ENCODE results near the gene PTGFRN. TPM values are rescaled to one million over a fixed set of nuclear protein-coding genes. Genes with fewer than 3 reads are reported as not detected.
"Not testable (repeated sequence)": the region's sequence is repeated elsewhere in the genome, so short reads cannot be mapped to it uniquely, and the experiment has no call there.

PTGFRN gene
- total RNA-seq, 5 donors from 2014 or later (not counting 1 experiment from before 2014, with no cell fraction given): 0.53 to 0.79 (median 0.63) TPM

DNA sequence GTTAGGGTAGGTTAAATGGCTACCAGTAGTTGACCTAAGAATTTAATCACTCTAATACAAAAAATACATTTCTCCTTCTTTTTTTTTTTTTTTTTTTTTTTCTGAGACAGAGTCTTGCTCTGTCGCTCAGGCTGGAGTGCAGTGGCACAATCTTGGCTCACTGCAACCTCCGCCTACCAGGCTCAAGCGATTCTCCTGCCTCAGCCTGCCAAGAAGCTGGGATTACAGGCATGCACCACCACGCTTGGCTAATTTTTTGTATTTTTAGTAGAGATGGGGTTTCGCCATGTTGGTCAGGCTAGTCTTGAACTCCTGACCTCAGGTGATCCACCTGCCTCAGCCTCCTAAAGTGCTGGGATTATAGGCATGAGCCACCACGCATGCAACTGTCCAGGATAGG, 33.8 kb upstream of the PTGFRN start:
- H3K27ac ChIP-seq (ENCODE audit: low read length); DNase-seq; CTCF ChIA-PET; POLR2A ChIA-PET; ATAC-seq (replicated peaks in 1 of 4); H3K4me3 ChIP-seq (ENCODE audit: control insufficient read depth in 1 of 2, extremely low read depth in 1 of 2, low read length in 1 of 2); H3K27me3 Mint-ChIP-seq; H3K9me3 Mint-ChIP-seq; H3K27ac Mint-ChIP-seq; H3K36me3 Mint-ChIP-seq; H3K27me3 ChIP-seq (replicated peaks in 1 of 2; ENCODE audit: control insufficient read depth in 2 of 2, extremely low read depth in 1 of 2, insufficient read depth in 2 of 2, low read length in 1 of 2); H3K9me3 ChIP-seq; H3K36me3 ChIP-seq (ENCODE audit: control insufficient read depth in 2 of 2, extremely low read depth in 1 of 2, insufficient read depth in 1 of 2, low read length in 1 of 2): not testable (repeated sequence)
- peaks cover 33 to 34% of the 10 kb centered on the region in 2 experiments for H3K4me1 ChIP-seq (ENCODE audit: control insufficient read depth in 1 of 2, extremely low read depth in 1 of 2, insufficient read depth in 2 of 2, low read length in 2 of 2)
- WGBS (ENCODE audit: insufficient coverage): no CpG with 5 or more reads among the region's 6 CpGs
- peaks cover 17 to 23% (median 22%) of the 10 kb centered on the region in 3 donors for H3K4me1 Mint-ChIP-seq
- peak overlapping the region in 1 of 3 donors; percentile 20 for H3K4me3 Mint-ChIP-seq

DNA sequence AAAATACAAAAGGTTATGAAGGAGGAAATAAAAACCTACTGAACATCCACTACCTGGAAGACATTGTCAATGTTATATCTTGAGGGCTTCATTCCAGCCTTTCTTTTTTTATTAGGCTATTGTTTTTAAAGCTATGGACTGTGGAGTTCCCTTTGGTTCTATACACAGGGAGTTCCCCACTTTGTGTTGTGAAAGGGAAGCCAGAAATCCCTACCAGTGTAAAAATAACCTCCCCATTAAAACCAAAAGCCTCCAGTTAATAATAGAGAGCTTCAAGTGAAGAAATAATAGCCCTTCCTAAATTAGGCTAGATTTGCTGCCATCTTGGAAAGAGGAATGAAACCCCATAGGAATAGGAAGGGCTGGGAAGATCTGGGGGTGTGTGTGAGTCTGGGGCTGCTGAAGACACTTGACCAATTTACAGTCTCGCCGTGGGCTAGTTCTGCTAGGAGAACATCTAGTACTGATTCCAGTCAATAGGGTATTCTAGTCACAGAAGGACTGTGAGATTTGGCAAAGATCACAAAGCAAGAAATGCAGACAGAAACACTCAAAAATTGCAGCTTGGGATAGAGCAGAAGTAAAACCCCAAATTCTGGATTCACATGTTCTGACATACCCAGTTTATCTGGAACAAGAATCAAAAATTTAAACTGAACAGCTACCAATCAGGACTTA, 32.4 kb upstream of the PTGFRN start:
- ChIA-PET POLR2A (interaction anchor here (0.6 to 1.3 kb wide), 6 partner anchors 71 to 177 kb away, joined by 3 to 10 read pairs (median 4); partner anchors contain the start of gene CD2 (in 1 of the 2)), CTCF (interaction anchor here (0.5 to 2.6 kb wide), 18 partner anchors 21 to 484 kb away, joined by 3 to 28 read pairs (median 4); partner anchors contain the start of gene TTF2 (in 1 of the 2))
- ATAC-seq (replicated peaks in 1 of 4) (no peak), DNase-seq (peak in 1 of 35 experiments; percentile 16)
- H3K27ac ChIP-seq (ENCODE audit: low read length): peak overlapping the region; percentile 73
- no CpG with 5 or more reads among the region's 2 CpGs for WGBS (ENCODE audit: insufficient coverage)
- peaks cover 33 to 34% of the 10 kb centered on the region in 2 experiments for H3K4me1 ChIP-seq (ENCODE audit: control insufficient read depth in 1 of 2, extremely low read depth in 1 of 2, insufficient read depth in 2 of 2, low read length in 2 of 2)
- Mint-ChIP-seq H3K9me3 (no peaks in the 10 kb centered on the region), H3K4me1 (peaks cover 17 to 27% (median 22%) of the 10 kb centered on the region in 3 donors), H3K27me3 (no peaks in the 10 kb centered on the region), H3K27ac (no peak overlapping the region), H3K36me3 (no peaks in the 10 kb centered on the region), H3K4me3 (no peak overlapping the region)
- H3K27me3 ChIP-seq (replicated peaks in 1 of 2; ENCODE audit: control insufficient read depth in 2 of 2, extremely low read depth in 1 of 2, insufficient read depth in 2 of 2, low read length in 1 of 2): peaks cover 0 to 5% of the 10 kb centered on the region in 2 experiments
- no peak overlapping the region for H3K4me3 ChIP-seq (ENCODE audit: control insufficient read depth in 1 of 2, extremely low read depth in 1 of 2, low read length in 1 of 2)
- no peaks in the 10 kb centered on the region for H3K9me3 ChIP-seq
- H3K36me3 ChIP-seq (ENCODE audit: control insufficient read depth in 2 of 2, extremely low read depth in 1 of 2, insufficient read depth in 1 of 2, low read length in 1 of 2): no peaks in the 10 kb centered on the region

DNA sequence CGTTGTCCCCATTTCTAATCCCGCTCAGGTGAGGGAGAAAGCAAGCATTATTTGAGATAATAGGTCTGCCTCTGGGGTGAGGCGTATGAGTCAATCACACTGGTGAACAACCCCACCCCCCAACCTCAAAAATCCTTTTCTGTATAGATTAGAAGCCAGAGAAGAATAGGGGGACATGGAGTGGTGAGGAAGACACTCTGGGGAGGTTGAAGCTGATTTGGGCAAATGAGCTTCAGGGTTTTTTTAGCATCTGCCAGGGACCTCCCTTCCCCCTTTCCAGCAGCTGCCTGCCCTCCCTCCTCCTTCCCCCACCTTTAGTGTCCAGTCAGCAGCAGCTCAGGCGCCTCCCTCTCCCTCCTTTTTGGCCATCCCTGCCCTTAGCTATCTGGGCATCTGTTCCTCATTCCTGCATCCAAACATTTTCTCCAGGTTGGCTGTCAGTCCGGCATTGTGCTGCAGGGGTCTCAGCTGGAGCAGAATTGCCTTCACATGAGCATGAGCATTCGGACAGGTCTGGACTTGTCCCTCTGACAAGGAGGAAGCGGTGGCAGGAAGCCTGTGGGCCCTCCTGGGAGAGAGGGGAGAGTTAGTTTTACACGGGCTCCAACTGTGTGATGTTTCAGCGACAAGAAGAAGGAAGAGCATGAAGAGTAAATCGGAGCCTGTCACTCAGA, 30.8 kb upstream of the PTGFRN start:
- peaks cover 13 to 21% (median 17%) of the 10 kb centered on the region in 3 donors for H3K4me1 Mint-ChIP-seq
- H3K9me3 Mint-ChIP-seq: no peaks in the 10 kb centered on the region
- Histone ChIP-seq H3K4me3 (ENCODE audit: control insufficient read depth in 1 of 2, extremely low read depth in 1 of 2, low read length in 1 of 2) (peak overlapping the region; percentile 32 to 72), H3K9me3 (no peaks in the 10 kb centered on the region), H3K36me3 (ENCODE audit: control insufficient read depth in 2 of 2, extremely low read depth in 1 of 2, insufficient read depth in 1 of 2, low read length in 1 of 2) (no peaks in the 10 kb centered on the region), H3K4me1 (ENCODE audit: control insufficient read depth in 1 of 2, extremely low read depth in 1 of 2, insufficient read depth in 2 of 2, low read length in 2 of 2) (peaks cover 32% of the 10 kb centered on the region in 2 experiments), H3K27ac (ENCODE audit: low read length) (peak overlapping the region; percentile 73), H3K27me3 (replicated peaks in 1 of 2; ENCODE audit: control insufficient read depth in 2 of 2, extremely low read depth in 1 of 2, insufficient read depth in 2 of 2, low read length in 1 of 2) (peaks cover 0 to 8% of the 10 kb centered on the region in 2 experiments)
- no peak overlapping the region for H3K4me3 Mint-ChIP-seq
- H3K27ac Mint-ChIP-seq: no peak overlapping the region
- POLR2A ChIA-PET: no interaction called here
- DNase-seq (peak in 2 of 35 experiments; percentile 3 to 15), ATAC-seq (replicated peaks in 1 of 4) (peak in 1 of 4 experiments; percentile 18)
- no peaks in the 10 kb centered on the region for H3K27me3 Mint-ChIP-seq
- H3K36me3 Mint-ChIP-seq: no peaks in the 10 kb centered on the region
- 60% methylated on average over 7 of the region's 10 CpGs for WGBS (ENCODE audit: insufficient coverage)
- CTCF ChIA-PET: interaction anchor here in 1 of 2 donors (1.5 to 2.6 kb wide), 2 partner anchors 109 to 141 kb away, joined by 6 to 28 read pairs; no protein-coding TSS in a partner anchor

DNA sequence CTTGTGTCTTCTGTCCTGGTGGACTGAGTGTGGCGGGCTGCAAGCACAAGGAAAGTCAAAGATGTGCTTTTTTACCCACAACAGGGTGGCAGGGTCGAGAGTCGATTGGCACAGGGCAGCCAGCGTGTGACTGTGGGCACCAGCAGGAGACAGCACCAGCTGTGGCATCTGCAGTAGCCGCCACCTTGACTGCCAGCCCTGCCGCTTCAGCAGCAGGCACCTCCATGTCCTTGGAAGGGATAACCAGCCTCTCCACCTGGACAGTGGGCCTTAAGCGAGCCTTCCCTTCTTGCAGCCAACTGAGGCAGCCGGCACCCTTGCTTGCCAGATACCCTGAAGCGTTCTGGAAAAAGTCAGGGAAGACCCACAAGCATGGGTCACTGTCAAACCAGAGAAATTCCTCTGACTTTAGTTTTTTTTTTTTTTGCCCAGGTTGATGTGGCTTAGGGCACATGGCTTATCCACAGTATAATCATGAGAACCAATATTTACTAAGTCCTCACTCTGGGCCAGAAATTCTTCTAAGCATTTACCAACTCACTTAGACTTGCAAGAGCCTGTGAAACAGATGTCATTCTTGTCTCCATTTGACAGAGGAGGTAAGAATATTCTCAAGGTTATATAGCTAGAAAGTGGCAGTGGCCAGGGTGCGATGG, 30.1 kb upstream of the PTGFRN start:
- DNase-seq: no peak
- Histone ChIP-seq H3K4me3 (ENCODE audit: control insufficient read depth in 1 of 2, extremely low read depth in 1 of 2, low read length in 1 of 2) (no peak overlapping the region), H3K36me3 (ENCODE audit: control insufficient read depth in 2 of 2, extremely low read depth in 1 of 2, insufficient read depth in 1 of 2, low read length in 1 of 2) (no peaks in the 10 kb centered on the region), H3K4me1 (ENCODE audit: control insufficient read depth in 1 of 2, extremely low read depth in 1 of 2, insufficient read depth in 2 of 2, low read length in 2 of 2) (peaks cover 29 to 30% of the 10 kb centered on the region in 2 experiments), H3K9me3 (no peaks in the 10 kb centered on the region), H3K27me3 (replicated peaks in 1 of 2; ENCODE audit: control insufficient read depth in 2 of 2, extremely low read depth in 1 of 2, insufficient read depth in 2 of 2, low read length in 1 of 2) (peaks cover 0 to 8% of the 10 kb centered on the region in 2 experiments), H3K27ac (ENCODE audit: low read length) (no peak overlapping the region)
- 90% methylated on average over 4 of the region's 10 CpGs for WGBS (ENCODE audit: insufficient coverage)
- H3K36me3 Mint-ChIP-seq: no peaks in the 10 kb centered on the region
- H3K27me3 Mint-ChIP-seq: no peaks in the 10 kb centered on the region
- ATAC-seq (replicated peaks in 1 of 4): no peak
- no peak overlapping the region for H3K4me3 Mint-ChIP-seq
- POLR2A ChIA-PET: interaction anchor here in 1 of 2 donors (0.5 kb wide), 1 partner anchor 55 kb away, joined by 3 read pairs; no protein-coding TSS in a partner anchor
- no peak overlapping the region for H3K27ac Mint-ChIP-seq
- H3K9me3 Mint-ChIP-seq: no peaks in the 10 kb centered on the region
- H3K4me1 Mint-ChIP-seq: peaks cover 11 to 18% (median 16%) of the 10 kb centered on the region in 3 donors
- CTCF ChIA-PET: no interaction called here

DNA sequence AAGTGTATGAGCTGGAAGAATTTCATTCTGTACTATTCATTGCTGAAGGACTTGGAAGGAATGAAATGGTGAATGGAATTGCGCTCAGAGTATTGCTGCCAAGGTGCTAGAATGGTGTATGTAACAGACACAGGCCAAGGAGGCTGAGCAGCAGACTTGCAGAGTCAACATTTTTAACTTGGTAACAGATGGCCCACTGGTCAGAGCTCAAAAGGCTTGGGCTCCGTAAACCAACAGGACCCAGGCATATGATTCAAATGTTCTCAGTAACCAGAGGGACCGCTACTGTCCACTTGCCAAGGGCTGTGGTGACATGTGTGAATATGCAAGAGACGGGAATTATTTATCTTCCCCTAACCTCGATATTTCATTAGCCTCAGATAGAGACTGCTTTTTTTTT, 28.8 kb upstream of the PTGFRN start:
- DNase-seq (no peak), ATAC-seq (replicated peaks in 1 of 4) (no peak)
- 100% methylated on average over 2 of the region's 5 CpGs for WGBS (ENCODE audit: insufficient coverage)
- Mint-ChIP-seq H3K27me3 (no peaks in the 10 kb centered on the region), H3K27ac (peak overlapping the region in 1 of 2 donors; percentile 2), H3K9me3 (no peaks in the 10 kb centered on the region), H3K4me3 (no peak overlapping the region), H3K4me1 (peaks cover 0 to 7% (median 3%) of the 10 kb centered on the region in 3 donors), H3K36me3 (no peaks in the 10 kb centered on the region)
- no peaks in the 10 kb centered on the region for H3K36me3 ChIP-seq (ENCODE audit: control insufficient read depth in 2 of 2, extremely low read depth in 1 of 2, insufficient read depth in 1 of 2, low read length in 1 of 2)
- POLR2A ChIA-PET: interaction anchor here (0.7 kb wide), 2 partner anchors 44 to 109 kb away, joined by 8 to 13 read pairs; no protein-coding TSS in a partner anchor
- peaks cover 0 to 8% of the 10 kb centered on the region in 2 experiments for H3K27me3 ChIP-seq (replicated peaks in 1 of 2; ENCODE audit: control insufficient read depth in 2 of 2, extremely low read depth in 1 of 2, insufficient read depth in 2 of 2, low read length in 1 of 2)
- no peak overlapping the region for H3K27ac ChIP-seq (ENCODE audit: low read length)
- no peaks in the 10 kb centered on the region for H3K9me3 ChIP-seq
- H3K4me3 ChIP-seq (ENCODE audit: control insufficient read depth in 1 of 2, extremely low read depth in 1 of 2, low read length in 1 of 2): no peak overlapping the region
- H3K4me1 ChIP-seq (ENCODE audit: control insufficient read depth in 1 of 2, extremely low read depth in 1 of 2, insufficient read depth in 2 of 2, low read length in 2 of 2): peaks cover 20 to 27% of the 10 kb centered on the region in 2 experiments
- CTCF ChIA-PET: interaction anchor here (0.6 to 1.7 kb wide), 3 partner anchors 135 to 156 kb away, joined by 3 to 11 read pairs (median 6); no protein-coding TSS in a partner anchor

All from T-cell (primary cell).